OCI-LY1 (cell line): ENCODE data around the gene ZNF45.

Experiments used
- H2AFZ ChIP-seq: fragments of 200-600 bp; sonication (generic), shearing (Covaris generic); 2 replicates; pipeline ENCODE4 v1.6.0; 2014; ENCODE audit warnings: antibody characterized with exemption, mild to moderate bottlenecking, low read length
- H3F3A ChIP-seq: fragments of 200-600 bp; sonication (generic), shearing (Covaris generic); 2 replicates; pipeline ENCODE4 v1.6.0; 2014; ENCODE audit warnings: mild to moderate bottlenecking, antibody characterized with exemption, low read length, moderate library complexity; ENCODE audit not compliant: insufficient read depth
- H3K27ac ChIP-seq: fragments of 200-600 bp; sonication (generic); 2 replicates; pipeline ENCODE4 v1.5.1; 2014; ENCODE audit warnings: low read length, mixed run types, mild to moderate bottlenecking, low read depth; ENCODE audit not compliant: poor library complexity, severe bottlenecking
- H3K27me3 ChIP-seq: fragments of 200-600 bp; sonication (generic); 2 replicates; pipeline ENCODE4 v1.6.0; 2014; ENCODE audit warnings: antibody characterized with exemption, mild to moderate bottlenecking, low read length, moderate library complexity; ENCODE audit not compliant: insufficient read depth
- H3K36me3 ChIP-seq: fragments of 200-600 bp; sonication (generic); 2 replicates; pipeline ENCODE4 v1.6.1; 2014; ENCODE audit warnings: mild to moderate bottlenecking, antibody characterized with exemption, low read length, moderate library complexity, mixed read lengths; ENCODE audit not compliant: insufficient read depth
- H3K4me1 ChIP-seq: fragments of 200-600 bp; sonication (generic); 2 replicates; pipeline ENCODE4 v1.5.1; 2014; ENCODE audit warnings: mild to moderate bottlenecking, low read length, moderate library complexity; ENCODE audit not compliant: insufficient read depth, severe bottlenecking
- H3K4me2 ChIP-seq: fragments of 200-600 bp; sonication (generic), shearing (Covaris generic); 2 replicates; pipeline ENCODE4 v1.6.1; 2014; ENCODE audit warnings: low read length
- H3K4me3 ChIP-seq: fragments of 200-600 bp; sonication (generic); 2 replicates; pipeline ENCODE4 v1.5.1; 2014; ENCODE audit warnings: low read length, low read depth, mild to moderate bottlenecking, mixed read lengths; ENCODE audit not compliant: poor library complexity, severe bottlenecking
- H3K79me2 ChIP-seq: fragments of 200-600 bp; shearing (Covaris generic); 2 replicates; pipeline ENCODE4 v1.6.1; 2016; ENCODE audit warnings: mixed run types, low read length, mixed read lengths; ENCODE audit not compliant: insufficient read depth
- H3K9ac ChIP-seq: fragments of 200-600 bp; sonication (generic), shearing (Covaris generic); 2 replicates; pipeline ENCODE4 v1.6.1; 2014; ENCODE audit warnings: mild to moderate bottlenecking, low read length, mixed read lengths
- H3K9me2 ChIP-seq: fragments of 200-600 bp; sonication (generic), shearing (Covaris generic); 2 replicates; pipeline ENCODE4 v1.6.1; 2014; ENCODE audit warnings: low read depth, mild to moderate bottlenecking, low read length, mixed read lengths
- H3K9me3 ChIP-seq: fragments of 200-600 bp; shearing (Covaris generic); 2 replicates; pipeline ENCODE4 v1.6.1; 2014; ENCODE audit warnings: low read length, mixed read lengths
- H4K20me1 ChIP-seq: fragments of 200-600 bp; sonication (generic), shearing (Covaris generic); 2 replicates; pipeline ENCODE4 v1.6.0; 2016; ENCODE audit warnings: mild to moderate bottlenecking, low read length; ENCODE audit not compliant: insufficient read depth
- CTCF ChIP-seq: fragments of 200-600 bp; sonication (generic), shearing (Covaris generic); IDR thresholded peaks from 2 replicates; pipeline ENCODE4 v1.5.1; 2017; ENCODE audit warnings: mild to moderate bottlenecking, antibody characterized with exemption, low read length, moderate library complexity, mixed read lengths
- EZH2 ChIP-seq: fragments of 200-600 bp; sonication (generic), shearing (Covaris generic); IDR thresholded peaks from 2 replicates; pipeline ENCODE4 v1.8.0; 2017; ENCODE audit warnings: borderline replicate concordance, mixed run types, mild to moderate bottlenecking, antibody characterized with exemption, low read length, moderate library complexity, mixed read lengths

The ZNF45 gene

GRCh38 chr19:43934985-43935708 is at the start of gene ZNF45:
ZNF45 (minus strand) TSS chr19:43935282; CDS start chr19:43922185, 13,097 bp downstream.
- Histone ChIP-seq H3K4me3 (peak within 1 kb of the TSS; percentile 86), H3F3A (no peaks in the 10 kb centered on the region), H3K4me1 (peaks cover 18% of the 10 kb centered on the region), H3K9me2 (no peaks in the 10 kb centered on the region), H4K20me1 (no peaks in the 10 kb centered on the region), H3K9me3 (peaks cover 11% of the 10 kb centered on the region; the same call in 1 of the 2 replicates), H2AFZ (peak within 1 kb of the TSS; percentile 98), H3K9ac (peak within 1 kb of the TSS; percentile 89), H3K27me3 (no peaks in the 10 kb centered on the region), H3K27ac (no peak within 1 kb of the TSS), H3K79me2 (0 out of 2 replicates have a peak, but pooled peaks cover 4% of the 10 kb centered on the region), H3K4me2 (peak within 1 kb of the TSS; percentile 87), H3K36me3 (peaks cover 34% of the 10 kb centered on the region)
- TF ChIP-seq CTCF (no peak), EZH2 (no peak)

GRCh38 chr19:43984687-43985000 is 49.6 kb upstream of the ZNF45 start:
- H3K4me2 ChIP-seq, result no peak overlapping the region
- no peak overlapping the region for H2AFZ ChIP-seq
- H3K9me2 ChIP-seq, result no peaks in the 10 kb centered on the region
- no peak overlapping the region for H3K4me3 ChIP-seq
- no peaks in the 10 kb centered on the region for H3K36me3 ChIP-seq
- no peaks in the 10 kb centered on the region for H3K27me3 ChIP-seq
- no peak for TF ChIP-seq CTCF
- no peak for TF ChIP-seq EZH2
- H3K27ac ChIP-seq, result no peak overlapping the region
- no peaks in the 10 kb centered on the region for H3F3A ChIP-seq
- no peaks in the 10 kb centered on the region for H3K9me3 ChIP-seq
- no peak overlapping the region for H3K9ac ChIP-seq
- H4K20me1 ChIP-seq, result no peaks in the 10 kb centered on the region
- H3K79me2 ChIP-seq, result no peaks in the 10 kb centered on the region
- no peaks in the 10 kb centered on the region for H3K4me1 ChIP-seq

GRCh38 chr19:43983912-43984686 is 49.0 kb upstream of the ZNF45 start, which contains the start of gene ZNF155:
ZNF155 (plus strand) TSS chr19:43984188; CDS start chr19:43988544, 4,356 bp downstream.
- TF ChIP-seq EZH2, result no peak
- TF ChIP-seq CTCF, result no peak
- H3K4me3 ChIP-seq, result no peak within 1 kb of the TSS
- no peak within 1 kb of the TSS for H3K4me2 ChIP-seq
- no peaks in the 10 kb centered on the region for H3K4me1 ChIP-seq
- H3K9me3 ChIP-seq, result no peaks in the 10 kb centered on the region
- no peaks in the 10 kb centered on the region for H3K36me3 ChIP-seq
- no peaks in the 10 kb centered on the region for H3F3A ChIP-seq
- H3K9me2 ChIP-seq, result no peaks in the 10 kb centered on the region
- H3K27me3 ChIP-seq, result no peaks in the 10 kb centered on the region
- H3K27ac ChIP-seq, result no peak within 1 kb of the TSS
- no peaks in the 10 kb centered on the region for H4K20me1 ChIP-seq
- no peaks in the 10 kb centered on the region for H3K79me2 ChIP-seq
- H2AFZ ChIP-seq, result no peak within 1 kb of the TSS
- H3K9ac ChIP-seq, result no peak within 1 kb of the TSS
